PFSK-1 (cell line): ENCODE data around the gene C1orf216.

Experiments
- POLR2AphosphoS5 ChIP-seq: IDR thresholded peaks from 2 replicates; pipeline ENCODE4 v1.6.1; 2012; ENCODE audit warnings: low read depth, mild to moderate bottlenecking, control low read depth, low read length, moderate library complexity
- SIN3A ChIP-seq: IDR thresholded peaks from 2 replicates; pipeline ENCODE4 v1.6.1; 2012; ENCODE audit warnings: mild to moderate bottlenecking, low read length, moderate library complexity, borderline replicate concordance; ENCODE audit not compliant: insufficient read depth

- TF ChIP-seq POLR2AphosphoS5 (no peak), SIN3A (no peak)
Observed at GRCh38 chr1:35691571-35692220, 27.0 kb downstream of the C1orf216 start.
